SK-N-MC (cell line): ENCODE results near the gene GALR2.

ENCODE experiments used
- EZH2 ChIP-seq: fragments of 200-600 bp; sonication (generic); IDR thresholded peaks from one replicate; pipeline ENCODE4 v1.6.1; 2017; ENCODE audit warnings: antibody characterized with exemption
- POLR2AphosphoS5 ChIP-seq: IDR thresholded peaks from 2 replicates; pipeline ENCODE4 v1.6.1; 2012; ENCODE audit warnings: mild to moderate bottlenecking, low read depth, low read length, borderline replicate concordance

DNA sequence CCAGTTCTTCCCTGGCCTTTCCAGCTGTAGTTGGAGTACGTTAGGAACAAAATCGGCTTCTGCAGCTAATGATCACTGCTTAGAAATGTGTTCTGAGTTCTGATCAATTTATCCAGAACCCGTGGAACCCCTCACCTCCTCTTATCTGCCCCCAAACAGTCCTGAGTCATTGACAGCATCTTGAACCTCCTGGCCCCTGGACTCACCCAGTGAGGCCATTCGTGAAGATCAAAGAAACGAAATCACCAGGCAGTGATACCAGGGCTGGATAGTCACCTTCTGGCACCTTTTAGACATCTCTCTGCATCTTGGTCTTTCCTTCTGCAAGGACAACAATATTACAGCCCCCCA, 46.1 kb downstream of the GALR2 start:
- no peak for TF ChIP-seq EZH2
- no peak for TF ChIP-seq POLR2AphosphoS5
